ENCODE measurements around the gene SUN3. TPM values are rescaled to one million over a fixed set of nuclear protein-coding genes. Genes with fewer than 3 reads are reported as not detected.

SUN3 gene, protein sequence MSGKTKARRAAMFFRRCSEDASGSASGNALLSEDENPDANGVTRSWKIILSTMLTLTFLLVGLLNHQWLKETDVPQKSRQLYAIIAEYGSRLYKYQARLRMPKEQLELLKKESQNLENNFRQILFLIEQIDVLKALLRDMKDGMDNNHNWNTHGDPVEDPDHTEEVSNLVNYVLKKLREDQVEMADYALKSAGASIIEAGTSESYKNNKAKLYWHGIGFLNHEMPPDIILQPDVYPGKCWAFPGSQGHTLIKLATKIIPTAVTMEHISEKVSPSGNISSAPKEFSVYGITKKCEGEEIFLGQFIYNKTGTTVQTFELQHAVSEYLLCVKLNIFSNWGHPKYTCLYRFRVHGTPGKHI
- total RNA-seq: under 1 TPM in 1 of 2 donors, not detected in 1; 0.50 TPM

DNA sequence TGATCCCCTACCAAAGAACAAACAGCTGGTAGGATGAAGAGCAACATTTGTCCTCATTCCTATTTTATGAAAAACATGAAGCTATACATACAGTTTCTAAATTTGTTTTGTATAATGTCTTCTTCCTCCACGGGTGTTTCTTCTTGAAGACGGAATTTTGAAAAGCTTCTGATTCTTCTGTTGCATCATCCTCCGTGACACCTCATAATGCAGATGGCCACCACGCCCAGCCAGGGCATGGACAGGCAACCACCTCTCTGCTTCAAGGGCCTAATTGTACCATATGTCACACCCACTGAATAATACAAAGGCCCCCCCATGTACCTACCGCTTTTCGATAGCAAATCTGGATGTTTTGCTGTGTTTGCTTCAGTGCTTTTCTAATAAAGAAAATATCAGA, at the start of gene SUN3:
Gene SUN3 (minus strand): TSS at position 170 of the 400 bp plus-strand sequence. CDS start 169 bp downstream, at position 1.
- H3K4me3 Mint-ChIP-seq: no peak within 1 kb of the TSS
- no peak for ATAC-seq (replicated peaks)
- no peak within 1 kb of the TSS for H3K27ac Mint-ChIP-seq
- peaks cover 5% of the 10 kb centered on the region for H3K9me3 Mint-ChIP-seq
- no peaks in the 10 kb centered on the region for H3K36me3 Mint-ChIP-seq (ENCODE audit: low read depth)
- H3K4me1 Mint-ChIP-seq: no peaks in the 10 kb centered on the region
- peaks cover 25% of the 10 kb centered on the region for H3K27me3 Mint-ChIP-seq

DNA sequence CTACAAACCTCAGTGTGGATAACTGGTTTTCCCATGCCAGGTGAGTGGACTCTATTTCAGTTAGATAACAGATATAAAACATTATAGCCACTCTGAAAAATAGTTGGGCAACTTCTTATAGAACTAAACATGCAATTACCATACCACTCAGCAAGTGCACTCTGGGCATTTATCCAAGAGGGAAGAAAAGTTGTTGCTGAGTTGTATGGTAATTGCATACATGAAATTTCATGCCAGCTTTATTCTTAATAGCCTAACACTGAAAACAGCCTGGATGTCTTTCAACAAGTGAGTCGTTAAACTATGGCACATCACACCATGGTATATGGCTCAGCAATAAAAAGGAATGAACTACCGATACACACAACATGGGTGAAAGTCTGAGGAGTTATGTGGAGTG, 49.6 kb upstream of the SUN3 start:
- no peaks in the 10 kb centered on the region for H3K36me3 Mint-ChIP-seq (ENCODE audit: low read depth)
- H3K4me3 Mint-ChIP-seq: no peak overlapping the region
- no peaks in the 10 kb centered on the region for H3K9me3 Mint-ChIP-seq
- no peak for ATAC-seq (replicated peaks)
- H3K4me1 Mint-ChIP-seq: peaks cover 12% of the 10 kb centered on the region
- no peak overlapping the region for H3K27ac Mint-ChIP-seq
- no peaks in the 10 kb centered on the region for H3K27me3 Mint-ChIP-seq

DNA sequence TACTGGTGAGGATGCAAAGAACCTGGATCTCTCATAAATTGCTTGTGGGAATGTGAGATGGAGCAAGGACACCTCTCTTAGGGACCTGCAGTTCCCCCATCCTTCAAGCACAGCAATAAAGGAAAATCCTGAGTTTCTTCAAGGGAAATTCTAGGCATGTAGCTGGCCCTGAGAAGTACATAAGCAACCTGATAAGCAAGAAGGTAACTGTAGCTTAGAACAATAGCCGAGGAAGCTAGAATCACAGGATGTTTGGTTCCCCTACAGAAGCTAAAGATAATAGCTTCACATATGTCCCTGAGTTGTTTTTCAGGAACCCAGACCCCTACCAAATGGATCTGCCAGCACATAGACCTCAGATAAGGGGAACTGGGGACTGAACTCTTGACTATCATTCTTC, 48.5 kb upstream of the SUN3 start:
- no peaks in the 10 kb centered on the region for H3K9me3 Mint-ChIP-seq
- ATAC-seq (replicated peaks): no peak
- H3K27me3 Mint-ChIP-seq: no peaks in the 10 kb centered on the region
- H3K36me3 Mint-ChIP-seq (ENCODE audit: low read depth): no peaks in the 10 kb centered on the region
- H3K4me1 Mint-ChIP-seq: peaks cover 1% of the 10 kb centered on the region
- no peak overlapping the region for H3K4me3 Mint-ChIP-seq
- no peak overlapping the region for H3K27ac Mint-ChIP-seq

DNA sequence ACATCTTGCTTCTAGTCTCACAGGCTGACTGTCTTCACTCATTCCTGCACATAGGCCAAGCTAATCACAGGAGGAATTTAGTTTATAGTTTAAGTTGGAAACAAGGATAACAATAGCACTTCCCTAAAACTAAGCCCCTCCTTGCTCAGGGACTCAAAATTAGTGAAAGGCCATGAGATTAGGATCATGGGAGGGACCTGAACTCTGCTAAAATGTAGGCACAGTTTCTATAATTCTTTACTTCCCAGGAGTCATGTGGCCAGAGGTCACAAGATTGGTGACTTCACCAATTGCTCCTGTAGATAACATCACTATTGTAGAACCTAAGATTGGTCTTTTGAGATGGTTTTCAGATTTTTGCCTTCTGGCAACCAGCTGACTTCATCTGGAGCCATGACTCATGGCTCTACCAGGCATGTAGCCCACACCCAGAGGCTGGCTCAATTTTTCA, 45.3 kb upstream of the SUN3 start:
- no peaks in the 10 kb centered on the region for H3K36me3 Mint-ChIP-seq (ENCODE audit: low read depth)
- H3K27ac Mint-ChIP-seq: peak overlapping the region; percentile 43
- no peaks in the 10 kb centered on the region for H3K27me3 Mint-ChIP-seq
- H3K9me3 Mint-ChIP-seq: no peaks in the 10 kb centered on the region
- peak; percentile 95 for ATAC-seq (replicated peaks)
- no peak overlapping the region for H3K4me3 Mint-ChIP-seq
- no peaks in the 10 kb centered on the region for H3K4me1 Mint-ChIP-seq

DNA sequence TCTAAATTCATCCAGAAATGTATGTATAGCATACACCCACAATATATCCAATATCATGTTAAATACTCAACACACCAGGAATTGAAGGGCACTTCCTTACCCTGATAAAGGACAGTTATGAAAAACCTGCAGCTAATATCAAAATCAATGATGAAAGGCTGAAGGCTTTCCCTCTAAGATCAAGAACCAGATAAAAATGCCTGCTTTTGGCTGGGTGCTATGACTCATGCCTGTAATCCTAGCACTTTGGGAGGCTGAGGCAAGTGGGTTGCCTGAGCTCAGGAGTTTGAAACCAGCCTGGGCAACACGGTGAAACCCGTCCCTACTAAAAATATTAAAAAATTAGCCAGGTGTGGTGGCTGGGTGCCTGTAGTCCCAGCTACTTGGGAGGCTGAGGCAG, 38.6 kb upstream of the SUN3 start:
- no peak for ATAC-seq (replicated peaks)
- Mint-ChIP-seq H3K4me3 (no peak overlapping the region), H3K27me3 (peaks cover 5% of the 10 kb centered on the region), H3K27ac (no peak overlapping the region), H3K4me1 (no peaks in the 10 kb centered on the region), H3K9me3 (peaks cover 10% of the 10 kb centered on the region), H3K36me3 (ENCODE audit: low read depth) (no peaks in the 10 kb centered on the region)

DNA sequence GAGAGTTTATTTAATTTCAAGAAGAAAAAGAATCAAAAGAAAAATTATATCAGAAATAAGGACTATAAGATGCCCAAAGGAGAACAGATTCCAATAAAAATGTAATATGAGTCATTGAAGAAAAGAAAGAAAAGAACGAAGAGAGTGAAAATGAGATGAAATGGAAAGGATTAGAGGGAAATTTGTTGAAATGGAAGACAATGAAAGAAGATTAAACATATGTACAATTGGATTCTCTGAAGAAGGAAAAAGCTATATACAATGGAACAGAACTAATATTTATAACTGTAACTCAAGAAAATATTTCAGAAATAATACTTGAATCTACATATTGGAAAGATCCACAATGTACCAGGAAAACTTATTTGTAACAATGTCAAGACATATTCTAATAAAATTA, 35.1 kb upstream of the SUN3 start:
- H3K27ac Mint-ChIP-seq: no peak overlapping the region
- H3K9me3 Mint-ChIP-seq: peaks cover 10% of the 10 kb centered on the region
- H3K27me3 Mint-ChIP-seq: peaks cover 5% of the 10 kb centered on the region
- no peak for ATAC-seq (replicated peaks)
- H3K4me1 Mint-ChIP-seq: no peaks in the 10 kb centered on the region
- H3K36me3 Mint-ChIP-seq (ENCODE audit: low read depth): no peaks in the 10 kb centered on the region
- no peak overlapping the region for H3K4me3 Mint-ChIP-seq

DNA sequence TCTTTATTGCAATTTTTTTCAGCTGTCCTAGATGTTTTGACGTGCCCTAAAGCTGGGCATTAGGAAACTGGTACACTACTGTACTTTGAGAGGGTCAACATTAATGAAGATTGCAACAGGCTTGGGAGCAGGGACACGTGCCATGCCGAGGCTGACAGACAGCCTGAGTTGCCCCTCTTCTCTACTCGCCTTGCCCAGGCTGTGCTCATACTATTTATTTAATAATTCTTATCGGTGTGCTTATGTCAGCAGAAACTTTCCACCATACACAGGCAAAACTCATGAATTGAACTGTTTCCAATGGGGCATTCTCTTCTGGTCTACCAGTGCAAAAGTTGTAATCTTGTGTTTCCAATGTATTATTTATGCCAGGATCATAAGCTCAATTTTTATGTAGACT, 30.8 kb upstream of the SUN3 start:
- Mint-ChIP-seq H3K4me1 (no peaks in the 10 kb centered on the region), H3K27ac (no peak overlapping the region), H3K36me3 (ENCODE audit: low read depth) (no peaks in the 10 kb centered on the region), H3K27me3 (peaks cover 5% of the 10 kb centered on the region), H3K4me3 (no peak overlapping the region), H3K9me3 (peaks cover 6% of the 10 kb centered on the region)
- ATAC-seq (replicated peaks): no peak

DNA sequence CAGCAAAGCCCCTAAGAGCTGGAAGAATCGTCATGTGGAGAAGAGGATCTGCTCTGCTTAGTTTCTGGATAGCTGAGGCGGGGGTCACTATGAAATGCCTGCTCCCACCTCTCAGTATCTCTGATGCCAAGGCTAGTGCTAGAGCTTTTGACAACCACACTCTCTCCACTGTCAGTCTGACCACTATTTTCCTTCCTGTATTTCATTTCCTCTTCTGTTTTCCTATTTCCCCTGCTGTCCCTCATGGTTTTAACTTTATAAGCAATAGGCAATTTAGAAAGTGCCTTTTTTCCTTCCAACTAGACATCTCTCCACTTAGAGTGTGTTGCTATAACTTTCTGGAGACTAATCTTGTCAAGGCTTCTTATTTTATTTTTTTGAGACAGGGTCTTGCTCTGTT, 30.1 kb upstream of the SUN3 start:
- Mint-ChIP-seq H3K27ac (no peak overlapping the region), H3K27me3 (peaks cover 5% of the 10 kb centered on the region), H3K4me1 (no peaks in the 10 kb centered on the region), H3K4me3 (no peak overlapping the region), H3K36me3 (ENCODE audit: low read depth) (no peaks in the 10 kb centered on the region), H3K9me3 (peaks cover 6% of the 10 kb centered on the region)
- no peak for ATAC-seq (replicated peaks)

DNA sequence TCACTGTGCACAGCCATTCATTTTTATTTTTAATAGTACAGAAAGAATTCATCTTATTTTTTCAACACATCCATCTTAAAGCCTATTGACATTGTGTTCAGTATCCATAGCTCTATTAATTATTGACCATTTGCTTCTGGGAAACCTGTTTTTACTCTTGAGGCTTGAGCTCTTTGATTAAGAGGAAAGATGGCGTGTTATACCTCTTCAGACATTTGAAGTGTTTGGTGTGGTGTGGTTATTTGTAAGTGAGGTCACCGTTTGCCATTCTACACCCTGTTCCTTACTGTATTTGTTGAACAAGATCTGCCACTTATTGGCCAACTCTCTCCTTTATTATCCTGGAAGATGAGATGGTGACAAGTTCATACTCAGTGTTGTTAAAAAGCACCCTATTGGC, 24.8 kb upstream of the SUN3 start:
- Mint-ChIP-seq H3K27ac (no peak overlapping the region), H3K4me1 (peaks cover 6% of the 10 kb centered on the region), H3K36me3 (ENCODE audit: low read depth) (no peaks in the 10 kb centered on the region), H3K27me3 (no peaks in the 10 kb centered on the region), H3K9me3 (no peaks in the 10 kb centered on the region), H3K4me3 (no peak overlapping the region)
- ATAC-seq (replicated peaks): no peak

DNA sequence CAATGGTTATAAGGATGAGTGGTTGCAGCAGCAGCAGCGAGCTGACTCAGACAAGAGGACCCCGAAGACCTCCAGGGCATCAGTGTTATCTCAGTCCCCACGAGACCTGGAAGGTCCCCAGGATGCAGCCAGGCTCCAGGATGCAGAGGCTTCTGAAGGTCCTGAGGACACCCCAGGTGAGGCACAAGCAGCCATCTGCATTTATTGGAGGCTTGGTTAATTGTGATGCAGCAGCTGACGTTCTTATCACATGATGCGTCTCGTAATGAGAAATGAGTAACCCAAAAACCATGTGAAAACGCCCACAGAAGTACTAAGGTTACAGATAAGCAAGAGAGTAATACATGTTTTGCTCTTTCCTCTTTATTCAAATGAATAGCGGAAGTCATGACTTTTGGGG, 23.8 kb upstream of the SUN3 start:
- no peaks in the 10 kb centered on the region for H3K36me3 Mint-ChIP-seq (ENCODE audit: low read depth)
- H3K27me3 Mint-ChIP-seq: no peaks in the 10 kb centered on the region
- H3K9me3 Mint-ChIP-seq: no peaks in the 10 kb centered on the region
- H3K4me3 Mint-ChIP-seq: no peak overlapping the region
- peaks cover 6% of the 10 kb centered on the region for H3K4me1 Mint-ChIP-seq
- peak; percentile 98 for ATAC-seq (replicated peaks)
- peak overlapping the region; percentile 49 for H3K27ac Mint-ChIP-seq

DNA sequence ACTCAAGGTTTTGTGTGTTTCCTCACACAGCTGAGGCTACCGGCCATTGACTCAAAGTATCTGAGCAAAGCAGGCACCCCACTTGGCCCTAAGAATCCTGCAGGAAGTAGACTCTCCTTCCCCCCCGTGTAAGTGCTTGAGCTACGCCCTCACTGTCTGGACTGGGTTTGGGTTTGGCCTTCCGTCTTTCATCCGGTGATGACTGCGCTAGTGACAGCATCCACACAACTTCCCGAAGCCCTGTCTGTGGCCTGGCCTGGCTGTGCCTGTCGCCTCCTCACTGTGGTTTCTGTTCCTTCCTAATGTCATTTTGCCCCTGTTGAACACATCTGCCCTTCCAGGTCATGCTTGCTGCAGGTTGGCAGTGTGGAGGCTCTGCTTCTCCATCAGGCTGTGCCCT, 20.9 kb upstream of the SUN3 start:
- Mint-ChIP-seq H3K4me1 (peaks cover 14% of the 10 kb centered on the region), H3K36me3 (ENCODE audit: low read depth) (no peaks in the 10 kb centered on the region), H3K4me3 (no peak overlapping the region), H3K27me3 (no peaks in the 10 kb centered on the region), H3K9me3 (no peaks in the 10 kb centered on the region), H3K27ac (peak overlapping the region; percentile 25)
- no peak for ATAC-seq (replicated peaks)

DNA sequence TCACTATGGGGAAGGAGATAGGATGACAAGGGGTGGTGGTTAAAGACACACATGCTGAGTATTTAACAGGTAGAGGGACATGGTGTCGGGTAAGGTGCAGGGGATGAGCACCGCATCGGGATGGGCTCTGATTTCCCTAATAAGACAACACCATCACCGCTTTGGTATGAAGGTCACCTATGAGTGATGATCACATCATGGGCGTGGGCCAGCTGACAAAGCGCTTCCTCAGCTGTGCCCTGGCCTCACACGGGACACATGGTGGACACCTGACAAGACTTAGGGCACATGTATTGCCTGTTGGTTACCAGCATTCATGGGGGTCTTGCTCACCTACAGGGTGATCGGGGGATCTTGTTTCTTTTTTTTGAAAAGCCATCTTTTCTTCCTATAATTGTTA, 19.2 kb upstream of the SUN3 start:
- H3K4me3 Mint-ChIP-seq: no peak overlapping the region
- H3K27ac Mint-ChIP-seq: no peak overlapping the region

DNA sequence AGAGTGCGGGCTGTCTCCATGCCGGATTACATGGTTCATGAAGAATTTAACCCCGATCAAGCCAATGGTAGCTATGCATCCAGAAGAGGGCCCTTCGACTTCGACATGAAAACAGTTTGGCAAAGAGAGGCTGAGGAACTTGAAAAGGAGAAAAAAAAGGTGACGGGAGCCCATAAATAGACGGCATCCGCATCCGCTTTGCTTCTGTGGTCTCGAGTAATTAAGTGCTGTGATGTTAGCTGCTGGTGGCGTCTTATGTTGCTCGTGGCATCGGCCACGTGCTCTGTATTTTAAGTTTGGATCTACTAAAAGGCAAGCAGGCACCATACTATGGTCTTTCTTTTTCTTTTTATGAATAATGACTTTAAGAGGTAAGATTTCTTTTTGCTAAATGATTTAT, 17.6 kb upstream of the SUN3 start:
- ATAC-seq (replicated peaks): no peak
- Mint-ChIP-seq H3K27me3 (no peaks in the 10 kb centered on the region), H3K4me1 (peaks cover 19% of the 10 kb centered on the region), H3K27ac (no peak overlapping the region), H3K36me3 (ENCODE audit: low read depth) (no peaks in the 10 kb centered on the region), H3K4me3 (peak overlapping the region; percentile 9), H3K9me3 (no peaks in the 10 kb centered on the region)

More for the DNA sequence above, 19.2 kb upstream of the SUN3 start:
- H3K36me3 Mint-ChIP-seq (ENCODE audit: low read depth): no peaks in the 10 kb centered on the region
- ATAC-seq (replicated peaks): no peak
- peaks cover 15% of the 10 kb centered on the region for H3K4me1 Mint-ChIP-seq
- H3K9me3 Mint-ChIP-seq: no peaks in the 10 kb centered on the region
- H3K27me3 Mint-ChIP-seq: no peaks in the 10 kb centered on the region

DNA sequence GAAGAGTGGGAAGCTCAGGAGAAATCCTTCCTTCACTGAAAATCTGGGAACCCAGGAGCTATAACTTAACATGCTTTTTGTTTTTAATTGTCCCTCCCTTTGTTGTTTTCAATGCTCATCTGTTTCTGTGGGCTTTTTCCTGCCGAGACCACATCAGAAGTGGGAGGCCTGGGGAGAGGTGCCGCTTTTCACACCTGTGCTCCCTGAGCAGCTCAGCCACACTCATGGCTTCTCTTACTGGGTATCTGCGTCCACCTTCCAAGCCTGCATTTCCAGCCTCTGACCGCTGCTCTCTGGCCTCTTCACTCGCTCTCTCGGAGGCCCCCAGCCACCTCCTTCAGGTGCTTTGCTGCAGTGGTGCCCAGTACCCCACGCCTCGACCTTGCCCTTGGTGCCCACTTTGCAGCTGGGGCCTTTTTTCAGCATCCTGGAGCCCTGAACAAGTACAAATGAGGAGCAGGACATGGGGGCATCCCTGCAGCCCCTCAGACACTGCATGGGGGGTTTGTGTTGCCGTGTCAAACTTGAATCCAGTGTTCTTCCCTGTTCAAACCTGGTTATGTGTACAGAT, 16.4 kb upstream of the SUN3 start:
- Mint-ChIP-seq H3K27me3 (no peaks in the 10 kb centered on the region), H3K9me3 (no peaks in the 10 kb centered on the region), H3K4me1 (peaks cover 24% of the 10 kb centered on the region), H3K4me3 (no peak overlapping the region), H3K36me3 (ENCODE audit: low read depth) (no peaks in the 10 kb centered on the region), H3K27ac (peak overlapping the region; percentile 59)
- no peak for ATAC-seq (replicated peaks)

DNA sequence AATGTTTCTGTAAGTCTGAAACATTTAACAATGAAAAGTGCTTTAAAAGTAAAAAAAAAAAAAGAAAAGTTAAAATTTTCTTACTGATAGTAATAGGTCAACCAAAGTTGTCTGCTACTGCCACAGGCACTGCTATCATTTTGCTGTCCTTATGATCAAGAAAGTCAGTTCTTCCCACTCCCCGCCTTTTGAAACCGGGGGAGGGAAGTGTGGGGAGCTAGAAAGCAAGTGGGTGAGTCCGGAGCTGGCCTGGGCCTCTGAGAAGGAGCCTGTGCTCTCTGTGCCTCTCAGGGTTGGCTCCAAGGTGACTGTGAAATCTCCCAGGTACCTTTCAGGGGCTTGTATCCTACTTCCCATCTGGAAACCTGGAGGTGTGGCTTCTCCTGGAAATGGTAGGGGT, 13.7 kb upstream of the SUN3 start:
- peaks cover 24% of the 10 kb centered on the region for H3K4me1 Mint-ChIP-seq
- ATAC-seq (replicated peaks): peak; percentile 47
- H3K9me3 Mint-ChIP-seq: no peaks in the 10 kb centered on the region
- peak overlapping the region; percentile 91 for H3K27ac Mint-ChIP-seq
- no peaks in the 10 kb centered on the region for H3K27me3 Mint-ChIP-seq
- peak overlapping the region; percentile 68 for H3K4me3 Mint-ChIP-seq
- H3K36me3 Mint-ChIP-seq (ENCODE audit: low read depth): no peaks in the 10 kb centered on the region
